B cell (primary cell): ENCODE results near the gene DPH7.

Experiments
- EZH2 ChIP-seq: IDR thresholded peaks from 2 replicates; pipeline ENCODE4 v1.6.1; 2012; ENCODE audit warnings: borderline replicate concordance, low read depth, mild to moderate bottlenecking, moderate library complexity, low read length; ENCODE audit not compliant: insufficient read depth, poor library complexity, severe bottlenecking
- TF ChIP-seq, protein P1 (sequence below): fragments of 200-600 bp; IDR thresholded peaks from one replicate; pipeline ENCODE4 v1.8.0; 2022; ENCODE audit warnings: antibody characterized with exemption, mild to moderate bottlenecking

- TF ChIP-seq, protein P1, sequence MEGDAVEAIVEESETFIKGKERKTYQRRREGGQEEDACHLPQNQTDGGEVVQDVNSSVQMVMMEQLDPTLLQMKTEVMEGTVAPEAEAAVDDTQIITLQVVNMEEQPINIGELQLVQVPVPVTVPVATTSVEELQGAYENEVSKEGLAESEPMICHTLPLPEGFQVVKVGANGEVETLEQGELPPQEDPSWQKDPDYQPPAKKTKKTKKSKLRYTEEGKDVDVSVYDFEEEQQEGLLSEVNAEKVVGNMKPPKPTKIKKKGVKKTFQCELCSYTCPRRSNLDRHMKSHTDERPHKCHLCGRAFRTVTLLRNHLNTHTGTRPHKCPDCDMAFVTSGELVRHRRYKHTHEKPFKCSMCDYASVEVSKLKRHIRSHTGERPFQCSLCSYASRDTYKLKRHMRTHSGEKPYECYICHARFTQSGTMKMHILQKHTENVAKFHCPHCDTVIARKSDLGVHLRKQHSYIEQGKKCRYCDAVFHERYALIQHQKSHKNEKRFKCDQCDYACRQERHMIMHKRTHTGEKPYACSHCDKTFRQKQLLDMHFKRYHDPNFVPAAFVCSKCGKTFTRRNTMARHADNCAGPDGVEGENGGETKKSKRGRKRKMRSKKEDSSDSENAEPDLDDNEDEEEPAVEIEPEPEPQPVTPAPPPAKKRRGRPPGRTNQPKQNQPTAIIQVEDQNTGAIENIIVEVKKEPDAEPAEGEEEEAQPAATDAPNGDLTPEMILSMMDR: no peak
- TF ChIP-seq EZH2: no peak
Observed at GRCh38 chr9:137589441-137590122, 10.9 kb upstream of the DPH7 start.
